ENCODE data around the gene TCF3.
"Not testable (repeated sequence)": the region's sequence is repeated elsewhere in the genome, so short reads cannot be mapped to it uniquely, and the experiment has no call there.

TCF3 gene

DNA sequence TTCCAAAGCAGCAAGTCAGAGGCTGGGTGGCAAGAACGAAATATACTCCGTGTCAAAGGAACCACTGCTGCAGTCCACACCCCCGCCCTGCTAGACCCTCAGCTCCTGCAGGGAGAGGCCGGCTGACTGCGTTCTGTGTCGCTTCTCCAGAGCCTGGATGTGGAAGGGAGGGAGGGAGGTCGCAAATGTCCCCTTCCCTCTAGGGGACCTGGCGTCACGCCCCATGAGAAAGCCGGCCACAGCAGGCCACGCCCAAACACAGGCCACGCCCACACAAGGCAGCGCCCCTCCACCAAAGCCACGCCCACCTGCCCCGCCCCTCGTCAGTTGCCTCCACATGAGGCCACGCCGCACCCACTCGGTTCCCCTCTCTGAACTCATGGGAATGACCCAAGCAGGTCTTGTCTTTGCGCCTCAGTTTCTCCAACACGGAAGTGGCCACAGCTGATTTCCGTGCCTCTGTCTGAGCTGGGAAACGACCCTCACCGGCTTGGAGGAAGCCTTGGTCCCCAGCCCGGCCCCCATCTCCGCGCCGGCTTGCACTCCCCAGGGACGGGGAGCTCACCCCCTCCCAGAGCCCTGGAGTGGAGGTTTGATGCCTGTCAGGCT lies 38.4 kb upstream of the TCF3 start:
- Histone ChIP-seq H3K27me3 (ENCODE audit: low read length) (no peaks in the 10 kb centered on the region; the same call in 1 of the 2 replicates), H2AFZ (ENCODE audit: low read depth, low read length, severe bottlenecking) (no peak overlapping the region), H3K9me2 (replicated peaks; ENCODE audit: insufficient read depth, low read length) (no peaks in the 10 kb centered on the region), H3K4me3 (ENCODE audit: insufficient read depth, low read length, poor library complexity, severe bottlenecking) (no peak overlapping the region), H4K20me1 (ENCODE audit: low read depth, low read length) (no peaks in the 10 kb centered on the region), H3K9ac (ENCODE audit: low read length) (no peak overlapping the region), H3K79me2 (ENCODE audit: insufficient read depth, low read length) (no peaks in the 10 kb centered on the region), H3K4me2 (ENCODE audit: low read depth, low read length, poor library complexity, severe bottlenecking) (no peak overlapping the region), H3K36me3 (ENCODE audit: low read length) (no peaks in the 10 kb centered on the region), H3K27ac (ENCODE audit: low read depth, low read length) (no peak overlapping the region), H3K9me3 (ENCODE audit: insufficient read depth, low read length) (no peaks in the 10 kb centered on the region), H3F3A (ENCODE audit: insufficient read depth) (no peaks in the 10 kb centered on the region)
- no peak for TF ChIP-seq EZH2phosphoT487 (conservative IDR thresholded peaks at IDR 0.05; ENCODE audit: low read length)
- TF ChIP-seq, protein P1, sequence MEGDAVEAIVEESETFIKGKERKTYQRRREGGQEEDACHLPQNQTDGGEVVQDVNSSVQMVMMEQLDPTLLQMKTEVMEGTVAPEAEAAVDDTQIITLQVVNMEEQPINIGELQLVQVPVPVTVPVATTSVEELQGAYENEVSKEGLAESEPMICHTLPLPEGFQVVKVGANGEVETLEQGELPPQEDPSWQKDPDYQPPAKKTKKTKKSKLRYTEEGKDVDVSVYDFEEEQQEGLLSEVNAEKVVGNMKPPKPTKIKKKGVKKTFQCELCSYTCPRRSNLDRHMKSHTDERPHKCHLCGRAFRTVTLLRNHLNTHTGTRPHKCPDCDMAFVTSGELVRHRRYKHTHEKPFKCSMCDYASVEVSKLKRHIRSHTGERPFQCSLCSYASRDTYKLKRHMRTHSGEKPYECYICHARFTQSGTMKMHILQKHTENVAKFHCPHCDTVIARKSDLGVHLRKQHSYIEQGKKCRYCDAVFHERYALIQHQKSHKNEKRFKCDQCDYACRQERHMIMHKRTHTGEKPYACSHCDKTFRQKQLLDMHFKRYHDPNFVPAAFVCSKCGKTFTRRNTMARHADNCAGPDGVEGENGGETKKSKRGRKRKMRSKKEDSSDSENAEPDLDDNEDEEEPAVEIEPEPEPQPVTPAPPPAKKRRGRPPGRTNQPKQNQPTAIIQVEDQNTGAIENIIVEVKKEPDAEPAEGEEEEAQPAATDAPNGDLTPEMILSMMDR (IDR thresholded peaks at IDR 0.05; ENCODE audit: insufficient read depth, low read length, poor library complexity, severe bottlenecking) = no peak

DNA sequence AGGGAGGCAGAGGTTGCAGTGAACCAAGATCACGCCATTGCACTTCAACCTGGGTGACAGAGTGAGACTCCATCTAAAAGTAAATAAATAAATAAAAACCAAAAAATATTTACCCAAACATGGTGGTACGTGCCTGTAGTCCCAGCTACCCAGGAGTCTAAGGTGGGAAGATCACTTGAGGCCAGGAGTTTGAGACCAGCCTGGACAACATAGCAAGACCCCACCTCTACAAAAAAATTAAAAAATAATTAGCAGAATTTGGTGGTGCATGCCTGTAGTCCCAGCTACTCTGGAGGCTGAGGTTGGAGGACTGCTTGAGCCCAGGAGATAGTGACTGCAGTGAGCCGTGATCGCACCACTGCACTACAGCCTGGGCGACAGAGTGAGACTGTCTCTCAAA lies 33.4 kb upstream of the TCF3 start:
- not testable (repeated sequence) for H3K27ac ChIP-seq (ENCODE audit: low read depth, low read length); H3K4me3 ChIP-seq (ENCODE audit: insufficient read depth, low read length, poor library complexity, severe bottlenecking); H3F3A ChIP-seq (ENCODE audit: insufficient read depth); H3K9ac ChIP-seq (ENCODE audit: low read length); H3K9me3 ChIP-seq (ENCODE audit: insufficient read depth, low read length); H3K27me3 ChIP-seq (ENCODE audit: low read length); H3K36me3 ChIP-seq (ENCODE audit: low read length); H2AFZ ChIP-seq (ENCODE audit: low read depth, low read length, severe bottlenecking); H3K4me2 ChIP-seq (ENCODE audit: low read depth, low read length, poor library complexity, severe bottlenecking); H3K79me2 ChIP-seq (ENCODE audit: insufficient read depth, low read length); H3K9me2 ChIP-seq (replicated peaks; ENCODE audit: insufficient read depth, low read length); H4K20me1 ChIP-seq (ENCODE audit: low read depth, low read length)

DNA sequence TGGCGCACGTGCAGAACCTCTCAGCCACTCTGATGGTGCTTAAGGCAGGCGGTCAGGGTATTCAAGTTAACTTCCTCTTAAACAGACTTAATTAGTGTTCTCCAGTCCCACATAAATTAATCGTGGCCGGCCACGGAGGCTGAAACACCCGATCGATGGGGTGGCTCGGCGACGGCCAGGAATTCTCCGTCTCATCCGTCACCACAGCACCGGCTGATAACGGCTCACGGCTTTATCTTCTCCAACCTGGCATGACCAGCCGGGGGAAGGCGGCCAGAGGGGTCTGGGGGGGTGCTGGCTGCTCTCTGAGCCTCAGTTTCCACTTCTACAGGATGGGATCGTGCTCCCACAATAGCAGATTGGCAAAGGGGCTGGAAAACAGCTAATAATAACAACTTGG lies 32.6 kb upstream of the TCF3 start:
- Histone ChIP-seq H3K79me2 (ENCODE audit: insufficient read depth, low read length) (no peaks in the 10 kb centered on the region), H3K4me3 (ENCODE audit: insufficient read depth, low read length, poor library complexity, severe bottlenecking) (no peak overlapping the region), H2AFZ (ENCODE audit: low read depth, low read length, severe bottlenecking) (no peak overlapping the region), H3K36me3 (ENCODE audit: low read length) (no peaks in the 10 kb centered on the region), H4K20me1 (ENCODE audit: low read depth, low read length) (no peaks in the 10 kb centered on the region), H3F3A (ENCODE audit: insufficient read depth) (no peaks in the 10 kb centered on the region), H3K27ac (ENCODE audit: low read depth, low read length) (no peak overlapping the region), H3K4me2 (ENCODE audit: low read depth, low read length, poor library complexity, severe bottlenecking) (no peak overlapping the region), H3K9me3 (ENCODE audit: insufficient read depth, low read length) (no peaks in the 10 kb centered on the region), H3K27me3 (ENCODE audit: low read length) (no peaks in the 10 kb centered on the region), H3K9me2 (replicated peaks; ENCODE audit: insufficient read depth, low read length) (no peaks in the 10 kb centered on the region), H3K9ac (ENCODE audit: low read length) (no peak overlapping the region)
- no peak for TF ChIP-seq EZH2phosphoT487 (conservative IDR thresholded peaks at IDR 0.05; ENCODE audit: low read length)
- TF ChIP-seq, protein P1 (IDR thresholded peaks at IDR 0.05; ENCODE audit: insufficient read depth, low read length, poor library complexity, severe bottlenecking) = no peak

DNA sequence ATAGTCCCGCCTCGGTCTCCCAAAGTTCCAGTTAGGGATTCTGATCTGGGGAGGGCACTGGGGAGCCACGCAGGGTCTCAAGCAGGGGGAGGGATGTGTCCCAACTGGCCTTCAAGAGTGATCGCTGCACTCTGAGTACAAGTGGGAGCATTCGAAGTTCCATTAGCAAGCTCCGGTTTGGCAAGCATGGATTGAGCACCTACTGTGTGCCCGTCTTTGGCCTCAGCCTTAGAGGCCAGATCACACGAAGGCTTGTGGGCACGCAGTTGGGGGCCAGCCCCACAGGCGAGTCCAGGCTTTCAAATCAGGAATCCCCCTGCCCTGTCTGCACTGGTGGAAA lies 32.1 kb upstream of the TCF3 start:
- TF ChIP-seq, protein P1 (IDR thresholded peaks at IDR 0.05; ENCODE audit: insufficient read depth, low read length, poor library complexity, severe bottlenecking) = no peak
- TF ChIP-seq EZH2phosphoT487 (conservative IDR thresholded peaks at IDR 0.05; ENCODE audit: low read length) = no peak
- H3K27me3 ChIP-seq (ENCODE audit: low read length) = no peaks in the 10 kb centered on the region
- no peaks in the 10 kb centered on the region for H3K9me2 ChIP-seq (replicated peaks; ENCODE audit: insufficient read depth, low read length)
- no peak overlapping the region for H3K27ac ChIP-seq (ENCODE audit: low read depth, low read length)
- no peaks in the 10 kb centered on the region for H3K36me3 ChIP-seq (ENCODE audit: low read length)
- no peaks in the 10 kb centered on the region for H3K79me2 ChIP-seq (ENCODE audit: insufficient read depth, low read length)
- no peaks in the 10 kb centered on the region for H4K20me1 ChIP-seq (ENCODE audit: low read depth, low read length)
- no peaks in the 10 kb centered on the region for H3F3A ChIP-seq (ENCODE audit: insufficient read depth)
- no peak overlapping the region for H3K4me3 ChIP-seq (ENCODE audit: insufficient read depth, low read length, poor library complexity, severe bottlenecking)
- H3K4me2 ChIP-seq (ENCODE audit: low read depth, low read length, poor library complexity, severe bottlenecking) = no peak overlapping the region
- H2AFZ ChIP-seq (ENCODE audit: low read depth, low read length, severe bottlenecking) = no peak overlapping the region
- H3K9me3 ChIP-seq (ENCODE audit: insufficient read depth, low read length) = no peaks in the 10 kb centered on the region
- H3K9ac ChIP-seq (ENCODE audit: low read length) = no peak overlapping the region
